HepG2 (cell line): Measurements from ENCODE around the gene ACAN. TPM values are rescaled to one million over a fixed set of nuclear protein-coding genes. Genes with fewer than 3 reads are reported as not detected.

Experiments used
- ATAC-seq: fragments of 200-7000 bp; cut with Tn5 transposase; 3 replicates; pipeline ENCODE4 v1.9.1; 2020; ENCODE audit warnings: mild to moderate bottlenecking, moderate library complexity
- BruUV-seq: library from RNA; stranded (reverse); fragments of 400-500 nt; replicated peaks from 2 replicates; lab custom pipeline; 2021; lab: Mats Ljungman, UMichigan
- CTCF ChIA-PET: fragments of 300-600 bp; formaldehyde crosslinking; extraction: SDS; loops from one replicate; lab custom pipeline; 2021; ENCODE audit warnings: low total read pairs, inconsistent platforms, low intra/inter-chr PET ratio; lab: Yijun Ruan, JAX
- POLR2A ChIA-PET: fragments of 350-600 bp; sonication (Branson Sonifier 250); formaldehyde crosslinking; loops from one replicate; lab custom pipeline; 2020; ENCODE audit warnings: antibody characterized with exemption, inconsistent platforms; lab: Yijun Ruan, JAX
- DNase-seq: peaks from one replicate; pipeline ENCODE4 v3.0.0-alpha.2; 2015; ENCODE audit warnings: low spot score
- FAIRE-seq: peaks from 3 replicates; lab custom pipeline; 2011; peaks lifted over from hg19 to GRCh38; lab: Jason Lieb, UNC
- H2AFZ ChIP-seq: one replicate; pipeline ENCODE4 v1.6.1; 2011; ENCODE audit warnings: low read length, inconsistent platforms
- H3K27ac ChIP-seq: fragments of 300-600 bp; 3 replicates; pipeline ENCODE4 v1.8.0; 2011; ENCODE audit warnings: mixed run types, mild to moderate bottlenecking, mixed read lengths, low read length, inconsistent platforms; ENCODE audit not compliant: insufficient read depth; ENCODE audit errors: extremely low read length
- H3K27me3 ChIP-seq, 2 experiments: fragments of 200-600 bp in 1 of 2; 2 replicates in 1 of 2; 3 replicates in 1 of 2; pipeline versions ENCODE4 v1.6.0 to v1.8.0; 2011; ENCODE audit warnings: low read length in 2 of 2, mild to moderate bottlenecking in 2 of 2, moderate library complexity in 2 of 2, inconsistent platforms in 1 of 2; ENCODE audit not compliant: insufficient read depth in 2 of 2, control insufficient read depth in 1 of 2
- H3K36me3 ChIP-seq, 2 experiments: fragments of 200-600 bp in 1 of 2; replicated peaks in 1 of 2; 2 replicates in 1 of 2; 3 replicates in 1 of 2; pipeline versions ENCODE4 v1.5.1 to v1.8.0; 2011; ENCODE audit warnings: low read length in 2 of 2, inconsistent platforms in 1 of 2; ENCODE audit not compliant: insufficient read depth in 2 of 2, control insufficient read depth in 1 of 2
- H3K4me1 ChIP-seq: 2 replicates; pipeline ENCODE4 v1.5.1; 2012; ENCODE audit warnings: low read length, inconsistent platforms; ENCODE audit not compliant: insufficient read depth
- H3K4me2 ChIP-seq: 2 replicates; pipeline ENCODE4 v1.6.0; 2011; ENCODE audit warnings: low read depth, low read length, inconsistent platforms
- H3K4me3 ChIP-seq, 3 experiments: fragments of 200-600 bp in 1 of 3; sonication (generic), shearing (Covaris generic) in 1 of 3; replicated peaks in 1 of 3; 2 replicates each; pipeline ENCODE4 v1.5.1; 2011 to 2016; ENCODE audit warnings: low read length in 3 of 3, inconsistent platforms in 2 of 3, low read depth in 2 of 3, mild to moderate bottlenecking in 2 of 3, control low read depth in 1 of 3, mixed read lengths in 1 of 3; ENCODE audit not compliant: insufficient read depth in 1 of 3
- H3K79me2 ChIP-seq: one replicate; pipeline ENCODE4 v1.6.1; 2011; ENCODE audit warnings: low read length, inconsistent platforms; ENCODE audit not compliant: insufficient read depth
- H3K9ac ChIP-seq: 2 replicates; pipeline ENCODE4 v1.6.0; 2011; ENCODE audit warnings: mild to moderate bottlenecking, low read depth, low read length, inconsistent platforms; ENCODE audit not compliant: insufficient read depth
- H3K9me3 ChIP-seq: 2 replicates; pipeline ENCODE4 v1.5.1; 2012; ENCODE audit warnings: mild to moderate bottlenecking, low read length
- H4K20me1 ChIP-seq: 2 replicates; pipeline ENCODE4 v1.6.0; 2011; ENCODE audit warnings: inconsistent platforms, mild to moderate bottlenecking, low read length, moderate library complexity; ENCODE audit not compliant: insufficient read depth
- ARNTL ChIP-seq: sonication (generic); formaldehyde crosslinking; IDR thresholded peaks from 2 replicates; pipeline ENCODE4 v1.4.0; 2020; ENCODE audit warnings: mild to moderate bottlenecking, missing genetic modification reagents
- CBX2 ChIP-seq, 2 experiments: fragments of 200-600 bp in 1 of 2; sonication (generic); formaldehyde crosslinking in 1 of 2; IDR thresholded peaks; 2 replicates each; pipeline versions ENCODE4 v1.7.0 to v1.8.1; 2018 to 2022; ENCODE audit warnings: low read depth in 2 of 2, low read length in 1 of 2, mild to moderate bottlenecking in 1 of 2, missing genetic modification reagents in 1 of 2
- HNRNPUL1 ChIP-seq: fragments of 200-400 bp; formaldehyde crosslinking; IDR thresholded peaks from 2 replicates; pipeline ENCODE4 v1.6.1; 2017; ENCODE audit warnings: low read depth, mild to moderate bottlenecking, low read length, moderate library complexity
- RBM39 ChIP-seq: fragments of 200-400 bp; formaldehyde crosslinking; IDR thresholded peaks from one replicate; pipeline ENCODE4 v1.6.1; 2018; ENCODE audit warnings: antibody characterized with exemption, mild to moderate bottlenecking, low read depth, low read length; ENCODE audit not compliant: poor library complexity, severe bottlenecking
- REXO4 ChIP-seq: sonication (generic); formaldehyde crosslinking; IDR thresholded peaks from 2 replicates; pipeline ENCODE4 v1.8.0; 2022; ENCODE audit warnings: missing genetic modification reagents, mild to moderate bottlenecking, borderline replicate concordance
- YEATS4 ChIP-seq: sonication (generic); formaldehyde crosslinking; IDR thresholded peaks from 2 replicates; pipeline ENCODE4 v1.4.0; 2020; ENCODE audit warnings: missing genetic modification reagents, borderline replicate concordance
- ZFP36 ChIP-seq: fragments of 150-350 bp; IDR thresholded peaks from 2 replicates; pipeline ENCODE4 v1.6.1; 2018; ENCODE audit warnings: borderline replicate concordance, low read length, low read depth; ENCODE audit not compliant: partially characterized antibody
- ZNF383 ChIP-seq: sonication (generic); formaldehyde crosslinking; IDR thresholded peaks from 2 replicates; pipeline ENCODE4 v1.4.0; 2020; ENCODE audit warnings: missing genetic modification reagents, mild to moderate bottlenecking, borderline replicate concordance
- ZNF546 ChIP-seq: sonication (generic); formaldehyde crosslinking; conservative IDR thresholded peaks from 2 replicates; pipeline ENCODE4 v1.8.1; 2023; ENCODE audit warnings: mild to moderate bottlenecking, missing genetic modification reagents
- ZNF605 ChIP-seq: sonication (generic); formaldehyde crosslinking; IDR thresholded peaks from 2 replicates; pipeline ENCODE4 v1.8.0; 2022; ENCODE audit warnings: mild to moderate bottlenecking, missing genetic modification reagents
- ZSCAN29 ChIP-seq: sonication (generic); formaldehyde crosslinking; conservative IDR thresholded peaks from 2 replicates; pipeline ENCODE4 v1.4.0; 2020; ENCODE audit warnings: mild to moderate bottlenecking, missing genetic modification reagents
- in situ Hi-C: cut with HindIII; loops from 2 replicates; pipeline ENCODE4 v1.10.0; 2017; ENCODE audit warnings: low pct_unique_long_range_greater_than_20kb; ENCODE audit not compliant: extremely low pct_ligation_motif_present
- intact Hi-C: fragments of 100-400 bp; cut with micrococcal nuclease; formaldehyde crosslinking; loops from one replicate; pipeline ENCODE4 v1.10.0; 2022; ENCODE audit not compliant: unreplicated experiment
- polyA plus RNA-seq, 8 experiments: library from polyadenylated mRNA; depleted of rRNA in 3 of 8; stranded (reverse) in 7 of 8; unstranded in 1 of 8; fragments of >200 nt; fragmentation: Illumina TruSeq in 4 of 8; extraction: Trizol in 4 of 8; gene quantifications; 2 replicates each; pipeline versions ENCODE4 v1.2.1 to v1.2.3, GENCODE V29; 2011 to 2016; ENCODE audit warnings: low read depth in 4 of 8, missing spikeins in 1 of 8, mixed read lengths in 1 of 8; ENCODE audit not compliant: insufficient read depth in 1 of 8
- total RNA-seq, 5 experiments: library from RNA; depleted of rRNA; stranded (reverse); fragments of >200 nt; fragmentation: Illumina TruSeq; extraction: Trizol; gene quantifications; 2 replicates each; pipeline ENCODE4 v1.2.3, GENCODE V29; 2016; ENCODE audit warnings: low read depth in 1 of 5
- TF ChIP-seq, protein P1 (sequence below): sonication (generic); formaldehyde crosslinking; conservative IDR thresholded peaks from 2 replicates; pipeline ENCODE4 v1.8.0; 2022; ENCODE audit warnings: missing genetic modification reagents
- TF ChIP-seq, protein P2 (sequence below): sonication (generic); formaldehyde crosslinking; IDR thresholded peaks from 2 replicates; pipeline ENCODE4 v1.5.0; 2020; ENCODE audit warnings: missing genetic modification reagents
- TF ChIP-seq, protein P3 (sequence below): sonication (generic); formaldehyde crosslinking; IDR thresholded peaks from 2 replicates; pipeline ENCODE4 v1.9.0; 2021; ENCODE audit warnings: mild to moderate bottlenecking, missing genetic modification reagents

Gene ACAN
- total and polyA plus RNA-seq, 2 of the 13 experiments (the other 11 are each of a cell fraction or from before 2014, with no cell fraction given) = not detected

DNA sequence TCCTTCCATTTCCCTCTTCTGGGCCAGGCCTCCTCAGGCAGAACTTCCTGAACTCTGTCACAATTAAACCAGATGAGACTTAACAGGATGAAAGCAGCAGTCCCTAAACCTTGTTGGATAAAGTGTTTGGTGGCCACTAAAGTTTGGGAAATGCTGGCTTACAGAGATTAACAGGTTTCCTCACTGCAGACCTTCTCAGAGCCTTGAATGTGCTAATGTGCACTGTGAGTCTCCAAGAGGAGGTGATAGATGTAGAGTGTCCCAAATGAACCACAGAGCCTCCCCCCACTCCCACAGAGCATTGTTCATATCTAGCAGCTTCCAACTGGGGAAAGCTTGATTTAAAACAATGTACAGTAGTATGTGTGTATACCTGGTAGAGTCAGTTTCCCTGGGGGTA lies 49.2 kb downstream of the ACAN start:
- ChIA-PET POLR2A (no interaction called here), CTCF (no interaction called here)
- intact Hi-C loops = no loop called here
- Histone ChIP-seq H3K27ac (no peak overlapping the region), H3K9ac (no peak overlapping the region), H4K20me1 (no peaks in the 10 kb centered on the region), H3K4me1 (peaks cover 9% of the 10 kb centered on the region), H3K4me3 (no peak overlapping the region), H3K36me3 (no peaks in the 10 kb centered on the region), H3K4me2 (no peak overlapping the region), H3K79me2 (no peaks in the 10 kb centered on the region), H2AFZ (no peak overlapping the region), H3K9me3 (no peaks in the 10 kb centered on the region), H3K27me3 (peaks cover 0 to 26% of the 10 kb centered on the region in 2 experiments; a peak in 2 of 5 replicates)
- DNase-seq = no peak
- FAIRE-seq = no peak
- in situ Hi-C loops = no loop called here
- no TSS peak for BruUV-seq
- no peak for ATAC-seq
- TF ChIP-seq ARNTL (CRISPR knock-in tag) (no peak), ZSCAN29 (no peak), RBM39 (no peak), ZNF605 (CRISPR knock-in tag) (no peak), HNRNPUL1 (no peak), ZNF546 (CRISPR knock-in tag) (no peak), ZNF383 (no peak), ZFP36 (no peak), REXO4 (CRISPR knock-in tag) (no peak), CBX2 (IDR thresholded peaks at IDR 0.05; ENCODE audit: low read depth, low read length) (no peak), CBX2 (CRISPR knock-in tag; IDR thresholded peaks at IDR 0.05; ENCODE audit: low read depth) (no peak), YEATS4 (no peak)
- TF ChIP-seq, protein P1, sequence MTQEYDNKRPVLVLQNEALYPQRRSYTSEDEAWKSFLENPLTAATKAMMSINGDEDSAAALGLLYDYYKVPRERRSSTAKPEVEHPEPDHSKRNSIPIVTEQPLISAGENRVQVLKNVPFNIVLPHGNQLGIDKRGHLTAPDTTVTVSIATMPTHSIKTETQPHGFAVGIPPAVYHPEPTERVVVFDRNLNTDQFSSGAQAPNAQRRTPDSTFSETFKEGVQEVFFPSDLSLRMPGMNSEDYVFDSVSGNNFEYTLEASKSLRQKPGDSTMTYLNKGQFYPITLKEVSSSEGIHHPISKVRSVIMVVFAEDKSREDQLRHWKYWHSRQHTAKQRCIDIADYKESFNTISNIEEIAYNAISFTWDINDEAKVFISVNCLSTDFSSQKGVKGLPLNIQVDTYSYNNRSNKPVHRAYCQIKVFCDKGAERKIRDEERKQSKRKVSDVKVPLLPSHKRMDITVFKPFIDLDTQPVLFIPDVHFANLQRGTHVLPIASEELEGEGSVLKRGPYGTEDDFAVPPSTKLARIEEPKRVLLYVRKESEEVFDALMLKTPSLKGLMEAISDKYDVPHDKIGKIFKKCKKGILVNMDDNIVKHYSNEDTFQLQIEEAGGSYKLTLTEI (CRISPR knock-in tag) = no peak
- TF ChIP-seq, protein P2, sequence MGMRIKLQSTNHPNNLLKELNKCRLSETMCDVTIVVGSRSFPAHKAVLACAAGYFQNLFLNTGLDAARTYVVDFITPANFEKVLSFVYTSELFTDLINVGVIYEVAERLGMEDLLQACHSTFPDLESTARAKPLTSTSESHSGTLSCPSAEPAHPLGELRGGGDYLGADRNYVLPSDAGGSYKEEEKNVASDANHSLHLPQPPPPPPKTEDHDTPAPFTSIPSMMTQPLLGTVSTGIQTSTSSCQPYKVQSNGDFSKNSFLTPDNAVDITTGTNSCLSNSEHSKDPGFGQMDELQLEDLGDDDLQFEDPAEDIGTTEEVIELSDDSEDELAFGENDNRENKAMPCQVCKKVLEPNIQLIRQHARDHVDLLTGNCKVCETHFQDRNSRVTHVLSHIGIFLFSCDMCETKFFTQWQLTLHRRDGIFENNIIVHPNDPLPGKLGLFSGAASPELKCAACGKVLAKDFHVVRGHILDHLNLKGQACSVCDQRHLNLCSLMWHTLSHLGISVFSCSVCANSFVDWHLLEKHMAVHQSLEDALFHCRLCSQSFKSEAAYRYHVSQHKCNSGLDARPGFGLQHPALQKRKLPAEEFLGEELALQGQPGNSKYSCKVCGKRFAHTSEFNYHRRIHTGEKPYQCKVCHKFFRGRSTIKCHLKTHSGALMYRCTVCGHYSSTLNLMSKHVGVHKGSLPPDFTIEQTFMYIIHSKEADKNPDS (CRISPR knock-in tag) = no peak
- TF ChIP-seq, protein P3, sequence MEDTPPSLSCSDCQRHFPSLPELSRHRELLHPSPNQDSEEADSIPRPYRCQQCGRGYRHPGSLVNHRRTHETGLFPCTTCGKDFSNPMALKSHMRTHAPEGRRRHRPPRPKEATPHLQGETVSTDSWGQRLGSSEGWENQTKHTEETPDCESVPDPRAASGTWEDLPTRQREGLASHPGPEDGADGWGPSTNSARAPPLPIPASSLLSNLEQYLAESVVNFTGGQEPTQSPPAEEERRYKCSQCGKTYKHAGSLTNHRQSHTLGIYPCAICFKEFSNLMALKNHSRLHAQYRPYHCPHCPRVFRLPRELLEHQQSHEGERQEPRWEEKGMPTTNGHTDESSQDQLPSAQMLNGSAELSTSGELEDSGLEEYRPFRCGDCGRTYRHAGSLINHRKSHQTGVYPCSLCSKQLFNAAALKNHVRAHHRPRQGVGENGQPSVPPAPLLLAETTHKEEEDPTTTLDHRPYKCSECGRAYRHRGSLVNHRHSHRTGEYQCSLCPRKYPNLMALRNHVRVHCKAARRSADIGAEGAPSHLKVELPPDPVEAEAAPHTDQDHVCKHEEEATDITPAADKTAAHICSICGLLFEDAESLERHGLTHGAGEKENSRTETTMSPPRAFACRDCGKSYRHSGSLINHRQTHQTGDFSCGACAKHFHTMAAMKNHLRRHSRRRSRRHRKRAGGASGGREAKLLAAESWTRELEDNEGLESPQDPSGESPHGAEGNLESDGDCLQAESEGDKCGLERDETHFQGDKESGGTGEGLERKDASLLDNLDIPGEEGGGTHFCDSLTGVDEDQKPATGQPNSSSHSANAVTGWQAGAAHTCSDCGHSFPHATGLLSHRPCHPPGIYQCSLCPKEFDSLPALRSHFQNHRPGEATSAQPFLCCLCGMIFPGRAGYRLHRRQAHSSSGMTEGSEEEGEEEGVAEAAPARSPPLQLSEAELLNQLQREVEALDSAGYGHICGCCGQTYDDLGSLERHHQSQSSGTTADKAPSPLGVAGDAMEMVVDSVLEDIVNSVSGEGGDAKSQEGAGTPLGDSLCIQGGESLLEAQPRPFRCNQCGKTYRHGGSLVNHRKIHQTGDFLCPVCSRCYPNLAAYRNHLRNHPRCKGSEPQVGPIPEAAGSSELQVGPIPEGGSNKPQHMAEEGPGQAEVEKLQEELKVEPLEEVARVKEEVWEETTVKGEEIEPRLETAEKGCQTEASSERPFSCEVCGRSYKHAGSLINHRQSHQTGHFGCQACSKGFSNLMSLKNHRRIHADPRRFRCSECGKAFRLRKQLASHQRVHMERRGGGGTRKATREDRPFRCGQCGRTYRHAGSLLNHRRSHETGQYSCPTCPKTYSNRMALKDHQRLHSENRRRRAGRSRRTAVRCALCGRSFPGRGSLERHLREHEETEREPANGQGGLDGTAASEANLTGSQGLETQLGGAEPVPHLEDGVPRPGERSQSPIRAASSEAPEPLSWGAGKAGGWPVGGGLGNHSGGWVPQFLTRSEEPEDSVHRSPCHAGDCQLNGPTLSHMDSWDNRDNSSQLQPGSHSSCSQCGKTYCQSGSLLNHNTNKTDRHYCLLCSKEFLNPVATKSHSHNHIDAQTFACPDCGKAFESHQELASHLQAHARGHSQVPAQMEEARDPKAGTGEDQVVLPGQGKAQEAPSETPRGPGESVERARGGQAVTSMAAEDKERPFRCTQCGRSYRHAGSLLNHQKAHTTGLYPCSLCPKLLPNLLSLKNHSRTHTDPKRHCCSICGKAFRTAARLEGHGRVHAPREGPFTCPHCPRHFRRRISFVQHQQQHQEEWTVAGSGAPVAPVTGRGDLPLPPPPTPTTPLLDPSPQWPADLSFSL = no peak
